Measurements from ENCODE around the gene ALOX15.

- TF ChIP-seq CTCF (conservative IDR thresholded peaks at IDR 0.05; ENCODE audit: low read length) (no peak), EZH2phosphoT487 (IDR thresholded peaks at IDR 0.05; ENCODE audit: borderline replicate concordance, low read depth, low read length) (no peak)
These were observed 30.8 kb downstream of the ALOX15 start for GRCh38 chr17:4610656-4611055.

All from OCI-LY7 (cell line).